ENCODE data around the gene FAM107B. TPM values are rescaled to one million over a fixed set of nuclear protein-coding genes. Genes with fewer than 3 reads are reported as not detected.

Gene FAM107B
- total RNA-seq, 1 donor from 2014 or later: 50.9 TPM

- H3K9me3 Mint-ChIP-seq: no peaks in the 10 kb centered on the region
- no peak for TF ChIP-seq CTCF (conservative IDR thresholded peaks at IDR 0.05)
- peaks cover 23% of the 10 kb centered on the region for H3K4me1 Mint-ChIP-seq (ENCODE audit: unreplicated experiment)
- no peak for DNase-seq (ENCODE audit: extremely low spot score, unreplicated experiment)
- H3K27me3 Mint-ChIP-seq: no peaks in the 10 kb centered on the region
- H3K4me3 Mint-ChIP-seq: peak overlapping the region; percentile 64
- peaks cover 20% of the 10 kb centered on the region for H3K36me3 Mint-ChIP-seq
- H3K27ac Mint-ChIP-seq: peak overlapping the region; percentile 79
Measured at GRCh38 chr10:14587540-14588083, 187.1 kb downstream of the FAM107B start.

- H3K4me3 Mint-ChIP-seq: no peak overlapping the region
- H3K27ac Mint-ChIP-seq: peak overlapping the region; percentile 54
- DNase-seq (ENCODE audit: extremely low spot score, unreplicated experiment): no peak
- no peaks in the 10 kb centered on the region for H3K9me3 Mint-ChIP-seq
- no peaks in the 10 kb centered on the region for H3K27me3 Mint-ChIP-seq
- H3K36me3 Mint-ChIP-seq: peaks cover 22% of the 10 kb centered on the region
- TF ChIP-seq CTCF (conservative IDR thresholded peaks at IDR 0.05): no peak
- H3K4me1 Mint-ChIP-seq (ENCODE audit: unreplicated experiment): peaks cover 26% of the 10 kb centered on the region
Measured at GRCh38 chr10:14586901-14587300, 187.8 kb downstream of the FAM107B start.

GRCh38 chr10:14585287-14586193 is 189.2 kb downstream of the FAM107B start:
- H3K4me3 Mint-ChIP-seq: no peak overlapping the region
- TF ChIP-seq CTCF (conservative IDR thresholded peaks at IDR 0.05): no peak
- no peaks in the 10 kb centered on the region for H3K27me3 Mint-ChIP-seq
- H3K4me1 Mint-ChIP-seq (ENCODE audit: unreplicated experiment): peaks cover 33% of the 10 kb centered on the region
- peak overlapping the region; percentile 47 for H3K27ac Mint-ChIP-seq
- H3K9me3 Mint-ChIP-seq: peaks cover 4% of the 10 kb centered on the region
- H3K36me3 Mint-ChIP-seq: peaks cover 25% of the 10 kb centered on the region
- no peak for DNase-seq (ENCODE audit: extremely low spot score, unreplicated experiment)

GRCh38 chr10:14584661-14585060 is 190.0 kb downstream of the FAM107B start:
- H3K36me3 Mint-ChIP-seq: peaks cover 25% of the 10 kb centered on the region
- no peak for TF ChIP-seq CTCF (conservative IDR thresholded peaks at IDR 0.05)
- peaks cover 35% of the 10 kb centered on the region for H3K4me1 Mint-ChIP-seq (ENCODE audit: unreplicated experiment)

GRCh38 chr10:14583967-14584366 is 190.7 kb downstream of the FAM107B start:
- Mint-ChIP-seq H3K36me3 (peaks cover 25% of the 10 kb centered on the region), H3K4me1 (ENCODE audit: unreplicated experiment) (peaks cover 35% of the 10 kb centered on the region), H3K4me3 (no peak overlapping the region), H3K9me3 (peaks cover 4% of the 10 kb centered on the region), H3K27me3 (no peaks in the 10 kb centered on the region), H3K27ac (no peak overlapping the region)
- TF ChIP-seq CTCF (conservative IDR thresholded peaks at IDR 0.05): no peak
- DNase-seq (ENCODE audit: extremely low spot score, unreplicated experiment): no peak

More at GRCh38 chr10:14584661-14585060, 190.0 kb downstream of the FAM107B start:
- Mint-ChIP-seq H3K27ac (no peak overlapping the region), H3K4me3 (no peak overlapping the region), H3K27me3 (no peaks in the 10 kb centered on the region), H3K9me3 (peaks cover 4% of the 10 kb centered on the region)
- no peak for DNase-seq (ENCODE audit: extremely low spot score, unreplicated experiment)

Measured in type B pancreatic cell (in vitro differentiated cells).